GM23248 (cell line): Measurements from ENCODE around the gene SLC22A12. TPM values are rescaled to one million over a fixed set of nuclear protein-coding genes. Genes with fewer than 3 reads are reported as not detected.

Experiments used
- DNase-seq: peaks from one replicate; pipeline ENCODE4 v3.0.0-alpha.2; 2015
- H2AFZ ChIP-seq: fragments of 200-600 bp; sonication (generic); 2 replicates; pipeline ENCODE4 v1.6.1; 2016; ENCODE audit warnings: antibody characterized with exemption
- H3F3A ChIP-seq: fragments of 200-600 bp; sonication (generic); 2 replicates; pipeline ENCODE4 v1.6.1; 2016; ENCODE audit warnings: mild to moderate bottlenecking, antibody characterized with exemption, mixed run types; ENCODE audit not compliant: insufficient read depth
- H3K27ac ChIP-seq: fragments of 200-600 bp; sonication (generic); 2 replicates; pipeline ENCODE4 v1.5.1; 2016; ENCODE audit warnings: mild to moderate bottlenecking
- H3K27me3 ChIP-seq: fragments of 200-600 bp; sonication (generic); replicated peaks from 2 replicates; pipeline ENCODE4 v1.6.1; 2016; ENCODE audit warnings: mild to moderate bottlenecking; ENCODE audit not compliant: insufficient read depth
- H3K36me3 ChIP-seq: fragments of 200-600 bp; sonication (generic); 2 replicates; pipeline ENCODE4 v1.6.1; 2016; ENCODE audit warnings: low read depth, mild to moderate bottlenecking
- H3K4me1 ChIP-seq: fragments of 200-600 bp; sonication (generic); 2 replicates; pipeline ENCODE4 v1.6.1; 2016; ENCODE audit warnings: mild to moderate bottlenecking; ENCODE audit not compliant: insufficient read depth
- H3K4me2 ChIP-seq: fragments of 200-600 bp; sonication (generic); one replicate; pipeline ENCODE4 v1.6.1; 2016; ENCODE audit warnings: mild to moderate bottlenecking; ENCODE audit not compliant: unreplicated experiment
- H3K4me3 ChIP-seq: fragments of 200-600 bp; sonication (generic); 2 replicates; pipeline ENCODE4 v1.5.1; 2016; ENCODE audit warnings: mild to moderate bottlenecking
- H3K79me2 ChIP-seq: fragments of 200-600 bp; sonication (generic); 2 replicates; pipeline ENCODE4 v1.6.1; 2016; ENCODE audit warnings: mild to moderate bottlenecking; ENCODE audit not compliant: insufficient read depth
- H3K9ac ChIP-seq: fragments of 200-600 bp; sonication (generic); 2 replicates; pipeline ENCODE4 v1.6.1; 2016; ENCODE audit warnings: mild to moderate bottlenecking
- H3K9me2 ChIP-seq: fragments of 200-600 bp; sonication (generic); 2 replicates; pipeline ENCODE4 v1.6.1; 2016; ENCODE audit warnings: mixed run types, mild to moderate bottlenecking, moderate library complexity; ENCODE audit not compliant: insufficient read depth
- H3K9me3 ChIP-seq: fragments of 200-600 bp; sonication (generic); one replicate; pipeline ENCODE4 v1.6.1; 2017; ENCODE audit warnings: low read depth
- H4K20me1 ChIP-seq: fragments of 200-600 bp; sonication (generic); 2 replicates; pipeline ENCODE4 v1.6.0; 2016; ENCODE audit not compliant: insufficient read depth
- EZH2 ChIP-seq: fragments of 200-600 bp; sonication (generic); IDR thresholded peaks from 2 replicates; pipeline ENCODE4 v1.6.1; 2018; ENCODE audit warnings: antibody characterized with exemption, mild to moderate bottlenecking; ENCODE audit not compliant: insufficient read depth, poor library complexity, severe bottlenecking
- EZH2phosphoT487 ChIP-seq: fragments of 200-600 bp; sonication (generic); IDR thresholded peaks from 2 replicates; pipeline ENCODE4 v1.6.1; 2018; ENCODE audit warnings: antibody characterized with exemption, moderate library complexity, mild to moderate bottlenecking, low read depth; ENCODE audit not compliant: insufficient read depth
- WGBS, 2 experiments: methylation state at CpG; one replicate each; pipeline ENCODE4 v1.1.6; 2015 to 2017; ENCODE audit warnings: low lambda C conversion rate in 2 of 2, low coverage in 1 of 2; ENCODE audit errors: missing lambda C conversion rate in 2 of 2; 5-methylcytosine and 5-hydroxymethylcytosine counted together
- in situ Hi-C: fragments of 300-500 bp; cut with MboI; formaldehyde crosslinking; loops from 2 replicates; pipeline ENCODE4 v1.15.0; 2020
- polyA plus RNA-seq: library from polyadenylated mRNA; unstranded; fragments of >200 nt; fragmentation: Nextera tagmentation; extraction: Ambion mirVana; gene quantifications from 2 replicates; pipeline ENCODE4 v1.2.1, GENCODE V29; 2016
- total RNA-seq: library from RNA; depleted of rRNA; stranded (reverse); fragments of >200 nt; shearing (Covaris generic); gene quantifications from 2 replicates; pipeline ENCODE4 v1.2.3, GENCODE V29; 2014; rRNA removed

Gene SLC22A12
- total and polyA plus RNA-seq, 2 experiments from 2014 or later, result not detected

GRCh38 chr11:64649291-64649697 lies 58.3 kb downstream of the SLC22A12 start:
- Histone ChIP-seq H3K4me3 (no peak overlapping the region), H2AFZ (no peak overlapping the region), H3K36me3 (no peaks in the 10 kb centered on the region), H3K79me2 (no peaks in the 10 kb centered on the region), H3K27me3 (peaks cover 28% of the 10 kb centered on the region), H3K27ac (no peak overlapping the region), H3F3A (no peaks in the 10 kb centered on the region), H4K20me1 (no peaks in the 10 kb centered on the region), H3K9me3 (no peaks in the 10 kb centered on the region), H3K9me2 (no peaks in the 10 kb centered on the region), H3K4me1 (no peaks in the 10 kb centered on the region), H3K9ac (no peak overlapping the region), H3K4me2 (no peak overlapping the region)
- DNase-seq, result peak; percentile 27
- TF ChIP-seq EZH2 (no peak), EZH2phosphoT487 (no peak)
- in situ Hi-C loops, result no loop called here
- WGBS, 2 experiments, result 25 to 37% methylated on average over 6 of the region's 6 CpGs

GRCh38 chr11:64650923-64651523 lies 60.0 kb downstream of the SLC22A12 start:
- no peaks in the 10 kb centered on the region for H3F3A ChIP-seq
- no peaks in the 10 kb centered on the region for H3K9me3 ChIP-seq
- whole genome bisulfite sequencing, 2 experiments, result 50 to 52% methylated on average over 18 of the region's 18 CpGs
- H2AFZ ChIP-seq, result no peak overlapping the region
- H3K27ac ChIP-seq, result no peak overlapping the region
- H4K20me1 ChIP-seq, result no peaks in the 10 kb centered on the region
- no peaks in the 10 kb centered on the region for H3K79me2 ChIP-seq
- H3K27me3 ChIP-seq, result peaks cover 13% of the 10 kb centered on the region; the same call in 1 of the 2 replicates
- no peak overlapping the region for H3K4me3 ChIP-seq
- in situ Hi-C loops, result no loop called here
- H3K4me1 ChIP-seq, result no peaks in the 10 kb centered on the region
- peak; percentile 62 for DNase-seq
- H3K9me2 ChIP-seq, result no peaks in the 10 kb centered on the region
- no peak overlapping the region for H3K4me2 ChIP-seq
- H3K9ac ChIP-seq, result no peak overlapping the region
- H3K36me3 ChIP-seq, result no peaks in the 10 kb centered on the region
- TF ChIP-seq EZH2phosphoT487 (no peak), EZH2 (no peak)

Other genes with a start within 250 kb of the SLC22A12 start
- 61.0 and 81.8 TPM in 2 replicates for gene RPS6KA4, start 232.1 kb upstream of the SLC22A12 start, total RNA-seq
- gene RPS6KA4, start 232.1 kb upstream of the SLC22A12 start, polyA plus RNA-seq, result 12.2 and 13.6 TPM in 2 replicates
- not detected in 2 replicates for gene SLC22A11, start 35.3 kb upstream of the SLC22A12 start, total RNA-seq
- gene SLC22A11, start 35.3 kb upstream of the SLC22A12 start, polyA plus RNA-seq, result not detected in 2 replicates
- gene NRXN2, start 132.0 kb downstream of the SLC22A12 start, total RNA-seq, result 0.51 and 5.6 TPM in 2 replicates
- 0.48 and 1.1 TPM in 2 replicates for gene NRXN2, start 132.0 kb downstream of the SLC22A12 start, polyA plus RNA-seq
- not detected in 2 replicates for gene RASGRP2, start 152.9 kb downstream of the SLC22A12 start, total RNA-seq
- gene RASGRP2, start 152.9 kb downstream of the SLC22A12 start, polyA plus RNA-seq, result 0.61 and 0.68 TPM in 2 replicates
- not detected in 2 replicates for gene PYGM, start 168.8 kb downstream of the SLC22A12 start, total RNA-seq
- not detected in 2 replicates for gene PYGM, start 168.8 kb downstream of the SLC22A12 start, polyA plus RNA-seq
- gene SF1, start 187.3 kb downstream of the SLC22A12 start, total RNA-seq, result 81.6 and 106 TPM in 2 replicates
- 59.7 and 62.2 TPM in 2 replicates for gene SF1, start 187.3 kb downstream of the SLC22A12 start, polyA plus RNA-seq
- 18.2 and 19.7 TPM in 2 replicates for gene MAP4K2, start 212.0 kb downstream of the SLC22A12 start, total RNA-seq
- gene MAP4K2, start 212.0 kb downstream of the SLC22A12 start, polyA plus RNA-seq, result 4.2 and 6.2 TPM in 2 replicates
- 13.2 and 15.8 TPM in 2 replicates for gene MEN1, start 219.3 kb downstream of the SLC22A12 start, total RNA-seq
- gene MEN1, start 219.3 kb downstream of the SLC22A12 start, polyA plus RNA-seq, result 24.6 and 26.1 TPM in 2 replicates